ENCODE results near the gene SYNPO.

Gene SYNPO

DNA sequence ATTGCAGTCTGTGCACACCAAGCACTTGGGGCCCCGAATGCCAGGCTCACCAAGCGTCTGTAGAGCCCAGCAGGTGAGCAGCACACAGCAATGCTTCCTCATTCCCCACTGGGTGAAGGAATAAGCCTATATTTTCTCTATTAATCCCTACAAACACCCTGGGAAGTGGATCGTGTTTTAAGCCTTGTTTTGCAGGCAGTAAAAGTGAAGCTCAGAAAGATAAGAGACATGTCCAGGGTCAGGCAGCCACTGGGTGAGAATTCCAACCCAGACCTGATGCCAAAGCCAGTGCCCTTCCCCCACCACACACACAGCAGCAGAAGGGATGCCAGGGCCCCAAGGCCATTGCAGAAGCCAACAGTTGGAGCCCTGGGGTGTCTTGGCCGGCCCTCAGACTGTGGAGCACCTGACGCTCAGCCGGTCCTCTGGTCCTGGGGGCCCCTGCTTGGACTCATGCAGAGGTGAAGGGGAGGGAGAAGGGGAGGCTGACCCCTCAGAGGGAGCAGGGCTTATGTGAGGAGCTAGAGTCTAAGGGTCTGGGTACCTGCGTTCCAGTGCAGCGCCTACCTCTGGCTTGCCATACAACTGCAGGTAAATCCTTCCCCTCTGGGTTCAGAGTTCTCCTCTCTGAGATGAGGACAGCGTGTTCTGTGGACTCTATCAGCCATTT, 26.3 kb upstream of the SYNPO start:
- TF ChIP-seq, protein P1, sequence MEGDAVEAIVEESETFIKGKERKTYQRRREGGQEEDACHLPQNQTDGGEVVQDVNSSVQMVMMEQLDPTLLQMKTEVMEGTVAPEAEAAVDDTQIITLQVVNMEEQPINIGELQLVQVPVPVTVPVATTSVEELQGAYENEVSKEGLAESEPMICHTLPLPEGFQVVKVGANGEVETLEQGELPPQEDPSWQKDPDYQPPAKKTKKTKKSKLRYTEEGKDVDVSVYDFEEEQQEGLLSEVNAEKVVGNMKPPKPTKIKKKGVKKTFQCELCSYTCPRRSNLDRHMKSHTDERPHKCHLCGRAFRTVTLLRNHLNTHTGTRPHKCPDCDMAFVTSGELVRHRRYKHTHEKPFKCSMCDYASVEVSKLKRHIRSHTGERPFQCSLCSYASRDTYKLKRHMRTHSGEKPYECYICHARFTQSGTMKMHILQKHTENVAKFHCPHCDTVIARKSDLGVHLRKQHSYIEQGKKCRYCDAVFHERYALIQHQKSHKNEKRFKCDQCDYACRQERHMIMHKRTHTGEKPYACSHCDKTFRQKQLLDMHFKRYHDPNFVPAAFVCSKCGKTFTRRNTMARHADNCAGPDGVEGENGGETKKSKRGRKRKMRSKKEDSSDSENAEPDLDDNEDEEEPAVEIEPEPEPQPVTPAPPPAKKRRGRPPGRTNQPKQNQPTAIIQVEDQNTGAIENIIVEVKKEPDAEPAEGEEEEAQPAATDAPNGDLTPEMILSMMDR (IDR thresholded peaks at IDR 0.05; ENCODE audit: low read depth, low read length) = no peak

DNA sequence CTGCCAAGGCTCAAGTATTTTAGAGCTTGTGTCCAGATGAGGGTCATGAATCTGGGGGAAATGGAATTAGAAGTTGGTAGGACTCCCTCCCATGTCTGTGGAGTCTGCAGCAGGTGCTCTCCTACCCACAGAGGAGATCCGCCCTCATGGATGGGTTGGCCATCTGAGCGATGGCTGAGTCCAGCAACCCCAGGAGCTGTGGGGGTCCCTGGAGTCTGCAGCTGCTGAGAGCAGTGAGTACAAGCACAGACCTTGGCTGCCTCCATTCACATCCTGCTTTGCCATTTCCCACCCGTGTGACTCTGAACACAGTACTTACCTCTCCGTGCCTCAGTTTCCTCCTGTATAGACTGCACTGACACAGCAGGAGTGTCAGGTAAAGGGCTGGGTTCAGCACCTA, 25.8 kb upstream of the SYNPO start:
- H3K4me3 ChIP-seq (ENCODE audit: low read depth, low read length) = no peak overlapping the region
- TF ChIP-seq, protein P1 (IDR thresholded peaks at IDR 0.05; ENCODE audit: low read depth, low read length) = no peak

More for the DNA sequence above, 26.3 kb upstream of the SYNPO start:
- no peak overlapping the region for H3K4me3 ChIP-seq (ENCODE audit: low read depth, low read length)

DNA sequence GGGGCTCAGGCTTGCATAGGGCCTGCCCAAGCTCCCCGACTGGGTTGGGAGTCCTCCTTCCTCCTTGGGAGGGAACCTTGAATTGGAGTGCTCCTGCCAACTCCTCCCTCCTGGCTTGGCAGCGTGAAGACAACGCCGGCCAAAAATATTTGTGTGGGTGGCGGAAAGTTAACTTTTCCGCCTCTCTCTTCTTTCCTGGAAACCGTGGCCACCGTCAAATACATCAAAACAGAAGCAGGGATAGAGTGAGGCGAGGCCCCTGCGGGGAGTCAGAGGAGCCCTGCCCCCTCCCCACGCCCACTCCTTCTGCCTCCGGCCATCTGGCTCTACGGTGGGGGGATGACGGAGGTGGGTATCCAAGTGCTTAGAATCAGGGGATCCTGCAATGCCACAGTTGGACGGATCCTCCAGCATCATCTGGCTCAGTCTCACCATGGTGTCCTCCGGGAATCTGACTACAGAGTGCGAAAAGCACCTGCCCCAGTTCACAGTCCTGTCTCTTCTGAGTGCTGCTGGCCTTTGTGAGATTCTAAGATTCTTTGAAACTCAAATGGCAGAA, 25.2 kb upstream of the SYNPO start:
- no peak overlapping the region for H3K4me3 ChIP-seq (ENCODE audit: low read depth, low read length)

DNA sequence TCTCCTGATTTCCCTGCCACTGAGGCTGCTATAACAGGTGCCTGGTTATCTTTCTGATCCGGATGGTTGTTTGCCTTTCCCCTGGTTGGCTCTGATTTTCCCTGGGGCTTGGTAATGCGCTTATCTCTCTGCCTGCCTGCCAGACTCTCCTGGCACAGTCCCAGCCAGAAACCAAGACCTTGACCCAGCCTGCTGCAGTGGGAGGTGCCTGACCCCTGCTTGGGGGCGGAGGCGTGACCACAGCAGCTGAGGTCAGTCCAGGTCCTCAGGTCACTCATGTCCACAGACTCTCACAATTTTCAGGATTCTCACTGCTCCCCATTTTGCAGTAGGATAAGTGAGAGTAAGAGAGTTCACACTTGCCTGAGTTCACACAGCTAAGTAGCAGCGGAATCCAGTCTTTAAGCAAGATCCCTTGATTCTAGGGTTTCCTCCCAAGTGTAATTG, 24.4 kb upstream of the SYNPO start:
- TF ChIP-seq, protein P1 (IDR thresholded peaks at IDR 0.05; ENCODE audit: low read depth, low read length) = no peak

More for the DNA sequence above, 25.2 kb upstream of the SYNPO start:
- TF ChIP-seq, protein P1 (IDR thresholded peaks at IDR 0.05; ENCODE audit: low read depth, low read length) = no peak

DNA sequence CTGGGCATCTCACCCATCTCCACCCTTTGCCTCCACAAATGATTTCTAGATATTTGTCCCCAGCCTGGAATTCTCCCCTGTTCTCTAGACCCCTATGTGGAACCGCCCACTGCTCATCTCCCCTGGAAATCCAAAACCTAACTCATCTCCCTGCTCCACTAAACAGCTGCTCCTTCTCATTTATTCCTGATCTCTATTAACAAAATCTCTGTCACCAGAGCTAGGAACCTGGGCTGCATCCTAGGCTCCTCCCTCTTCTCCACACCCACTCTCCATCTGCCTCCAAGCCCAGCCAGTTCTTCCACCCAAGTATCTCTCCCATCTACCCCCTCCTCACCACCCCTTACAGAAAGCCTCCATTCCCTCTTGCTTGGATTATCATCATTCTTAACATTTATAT, 24.0 kb upstream of the SYNPO start:
- no peak overlapping the region for H3K4me3 ChIP-seq (ENCODE audit: low read depth, low read length)
- TF ChIP-seq, protein P1 (IDR thresholded peaks at IDR 0.05; ENCODE audit: low read depth, low read length) = no peak

More for the DNA sequence above, 24.4 kb upstream of the SYNPO start:
- no peak overlapping the region for H3K4me3 ChIP-seq (ENCODE audit: low read depth, low read length)

DNA sequence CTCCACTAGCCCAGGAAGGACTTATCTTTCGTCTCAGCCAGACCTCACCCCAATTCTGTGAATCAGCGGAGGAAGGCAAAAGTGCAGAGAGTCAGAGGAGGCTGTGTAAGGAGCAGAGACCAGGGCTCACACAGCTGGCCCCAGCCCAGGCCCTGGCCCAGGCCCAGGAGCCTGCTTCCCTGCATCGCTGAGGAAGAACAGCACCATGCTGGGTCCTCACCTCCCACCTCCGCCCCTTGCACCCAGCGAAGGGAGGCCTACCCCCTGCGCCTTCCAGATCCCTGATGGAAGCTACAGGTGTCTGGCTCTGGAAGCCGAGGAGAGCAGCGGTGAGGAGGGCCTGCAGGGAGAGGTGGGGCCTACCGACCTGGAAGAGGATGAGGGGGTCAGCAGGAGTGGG, 22.3 kb upstream of the SYNPO start:
- TF ChIP-seq, protein P1 (IDR thresholded peaks at IDR 0.05; ENCODE audit: low read depth, low read length) = no peak
- no peak overlapping the region for H3K4me3 ChIP-seq (ENCODE audit: low read depth, low read length)

DNA sequence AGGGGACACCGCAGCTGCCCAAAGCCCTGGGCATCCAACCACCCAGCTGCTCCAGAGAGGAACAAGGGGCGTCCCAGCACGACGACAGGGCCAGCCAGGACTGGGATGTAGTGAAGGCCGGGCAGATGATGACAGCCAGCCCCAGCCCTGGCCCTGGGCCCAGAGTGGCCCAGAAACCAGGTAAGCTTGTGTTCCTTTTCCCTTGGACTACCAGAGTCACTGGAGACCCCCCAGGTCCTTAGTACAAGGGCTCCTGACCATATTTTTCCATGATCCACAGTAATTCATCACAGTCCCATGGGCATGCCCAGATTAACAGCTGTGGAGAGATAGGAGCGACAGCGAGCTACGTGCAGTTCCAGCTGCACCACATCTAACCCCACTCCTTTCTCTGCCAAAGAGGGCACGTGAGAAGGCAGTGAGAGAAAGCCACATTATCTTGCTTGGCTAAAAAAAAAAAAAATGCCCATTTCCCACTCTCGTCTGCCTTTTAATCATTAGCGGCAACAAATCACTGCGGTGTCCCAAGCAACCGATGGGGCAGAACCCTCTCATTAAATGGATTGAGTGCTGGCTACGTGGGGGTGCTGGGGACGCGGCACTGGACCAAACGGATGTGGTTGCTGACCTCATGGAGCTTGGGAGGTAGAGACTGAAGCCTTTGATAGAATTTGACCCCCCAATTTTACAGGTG, 21.7 kb upstream of the SYNPO start:
- H3K4me3 ChIP-seq (ENCODE audit: low read depth, low read length) = no peak overlapping the region
- TF ChIP-seq, protein P1 (IDR thresholded peaks at IDR 0.05; ENCODE audit: low read depth, low read length) = no peak

Measured in WI38 (cell line).